Measurements from ENCODE around the gene SPIB.
"Not testable (repeated sequence)": the region's sequence is repeated elsewhere in the genome, so short reads cannot be mapped to it uniquely, and the experiment has no call there.

The SPIB gene

GRCh38 chr19:50420127-50420526 is 1.4 kb downstream of the SPIB start:
- no peak for DNase-seq

- no peak for DNase-seq
Observed at GRCh38 chr19:50420808-50421207, 2.1 kb downstream of the SPIB start.

GRCh38 chr19:50422397-50423278 is 3.9 kb downstream of the SPIB start:
- DNase-seq: no peak

GRCh38 chr19:50423279-50424113 is 4.8 kb downstream of the SPIB start:
- no peak for DNase-seq

- no peak for DNase-seq
Observed at GRCh38 chr19:50425581-50425980, 6.8 kb downstream of the SPIB start.

GRCh38 chr19:50427318-50427925 is 8.7 kb downstream of the SPIB start:
- DNase-seq: no peak

GRCh38 chr19:50427997-50428425 is 9.3 kb downstream of the SPIB start:
- DNase-seq: peak; percentile 93

- DNase-seq: no peak
Observed at GRCh38 chr19:50428772-50429463, 10.2 kb downstream of the SPIB start.

GRCh38 chr19:50430888-50431342 is 12.2 kb downstream of the SPIB start:
- DNase-seq: no peak

GRCh38 chr19:50431343-50432220 is 12.8 kb downstream of the SPIB start:
- DNase-seq: peak; percentile 89

GRCh38 chr19:50432221-50433028 is 13.7 kb downstream of the SPIB start, which contains the start of gene MYBPC2:
MYBPC2 (plus strand) TSS chr19:50432892; CDS start chr19:50432954, 62 bp downstream.
- peak; percentile 36 for DNase-seq

- DNase-seq: no peak
Observed at GRCh38 chr19:50433201-50434180, 14.8 kb downstream of the SPIB start.

GRCh38 chr19:50434525-50434924 is 15.8 kb downstream of the SPIB start:
- no peak for DNase-seq

GRCh38 chr19:50435221-50435620 is 16.5 kb downstream of the SPIB start:
- DNase-seq: no peak

GRCh38 chr19:50435627-50436026 is 16.9 kb downstream of the SPIB start:
- DNase-seq: no peak

GRCh38 chr19:50437862-50438449 is 19.2 kb downstream of the SPIB start:
- DNase-seq: no peak

GRCh38 chr19:50439130-50439529 is 20.4 kb downstream of the SPIB start:
- not testable (repeated sequence) for DNase-seq

- DNase-seq: no peak
Observed at GRCh38 chr19:50444059-50444458, 25.3 kb downstream of the SPIB start.

- no peak for DNase-seq
Observed at GRCh38 chr19:50447053-50447452, 28.3 kb downstream of the SPIB start.
